Stimulated activated CD8-positive, alpha-beta memory T cell treated with anti-CD3 and anti-CD28 coated beads, Interleukin-12 subunit alpha, Interleukin-12 subunit beta, amount 100 ng/mL, for 24 hours (primary cell): ENCODE data around the gene MAD2L2.

Experiments
- DNase-seq: peaks from one replicate; pipeline ENCODE4 v3.0.0-alpha.2; 2020; ENCODE audit errors: extremely low read depth

MAD2L2 gene

GRCh38 chr1:11682287-11682771 is 1.4 kb upstream of the MAD2L2 start:
- no peak for DNase-seq

GRCh38 chr1:11680270-11681070 is 478 bp downstream of the MAD2L2 start:
- no peak for DNase-seq

- no peak for DNase-seq
Observed at GRCh38 chr1:11678442-11678841, 2.5 kb downstream of the MAD2L2 start.

- no peak for DNase-seq
Observed at GRCh38 chr1:11676386-11677103, 4.4 kb downstream of the MAD2L2 start.

- no peak for DNase-seq
Observed at GRCh38 chr1:11675325-11675724, 5.6 kb downstream of the MAD2L2 start.

- no peak for DNase-seq
Observed at GRCh38 chr1:11674488-11674887, 6.5 kb downstream of the MAD2L2 start.

GRCh38 chr1:11673089-11673769 is 7.7 kb downstream of the MAD2L2 start:
- no peak for DNase-seq

GRCh38 chr1:11671544-11672286 is 9.2 kb downstream of the MAD2L2 start:
- DNase-seq, result no peak

GRCh38 chr1:11671205-11671543 is 9.8 kb downstream of the MAD2L2 start:
- no peak for DNase-seq

GRCh38 chr1:11670747-11671146 is 10.2 kb downstream of the MAD2L2 start:
- no peak for DNase-seq

- DNase-seq, result no peak
Observed at GRCh38 chr1:11668516-11668915, 12.4 kb downstream of the MAD2L2 start.

- DNase-seq, result no peak
Observed at GRCh38 chr1:11664336-11665065, 16.4 kb downstream of the MAD2L2 start.

- no peak for DNase-seq
Observed at GRCh38 chr1:11661103-11661502, 19.8 kb downstream of the MAD2L2 start.

- DNase-seq, result no peak
Observed at GRCh38 chr1:11659748-11660147, 21.2 kb downstream of the MAD2L2 start.

GRCh38 chr1:11658542-11658941 is 22.4 kb downstream of the MAD2L2 start:
- no peak for DNase-seq

- no peak for DNase-seq
Observed at GRCh38 chr1:11657654-11658053, 23.3 kb downstream of the MAD2L2 start.

GRCh38 chr1:11654939-11655808 is 25.8 kb downstream of the MAD2L2 start:
- no peak for DNase-seq

GRCh38 chr1:11654137-11654938 is 26.6 kb downstream of the MAD2L2 start, which contains the start of the genes FBXO2 and FBXO44:
Gene FBXO2 (minus strand): TSS chr1:11654429. CDS start chr1:11654340, 89 bp downstream.
Gene FBXO44 (plus strand): TSS chr1:11654877. CDS start chr1:11655836, 959 bp downstream.
- no peak for DNase-seq

- DNase-seq, result no peak
Observed at GRCh38 chr1:11653861-11654136, 27.1 kb downstream of the MAD2L2 start.
